ENCODE data around the gene ARHGEF3.

DNA sequence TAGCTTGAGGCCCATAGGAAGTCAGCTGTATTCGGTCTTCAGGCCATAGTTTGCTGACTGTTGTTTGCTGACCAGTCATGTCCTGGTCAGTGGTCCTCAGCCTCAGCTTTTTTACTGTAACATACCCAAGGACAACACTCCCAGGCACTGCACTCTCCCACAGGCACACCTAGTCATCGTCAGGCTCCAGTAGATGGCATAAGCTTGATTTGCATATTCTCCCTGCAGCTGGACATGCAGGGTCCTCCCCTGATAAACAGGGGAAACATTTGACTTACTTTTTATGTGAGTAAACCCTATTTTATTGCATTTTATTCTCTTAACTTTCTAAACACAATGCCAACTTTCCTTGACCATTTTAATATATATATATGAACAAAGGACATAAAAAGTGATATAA lies 22.9 kb downstream of the ARHGEF3 start:
- TF ChIP-seq, protein P1, sequence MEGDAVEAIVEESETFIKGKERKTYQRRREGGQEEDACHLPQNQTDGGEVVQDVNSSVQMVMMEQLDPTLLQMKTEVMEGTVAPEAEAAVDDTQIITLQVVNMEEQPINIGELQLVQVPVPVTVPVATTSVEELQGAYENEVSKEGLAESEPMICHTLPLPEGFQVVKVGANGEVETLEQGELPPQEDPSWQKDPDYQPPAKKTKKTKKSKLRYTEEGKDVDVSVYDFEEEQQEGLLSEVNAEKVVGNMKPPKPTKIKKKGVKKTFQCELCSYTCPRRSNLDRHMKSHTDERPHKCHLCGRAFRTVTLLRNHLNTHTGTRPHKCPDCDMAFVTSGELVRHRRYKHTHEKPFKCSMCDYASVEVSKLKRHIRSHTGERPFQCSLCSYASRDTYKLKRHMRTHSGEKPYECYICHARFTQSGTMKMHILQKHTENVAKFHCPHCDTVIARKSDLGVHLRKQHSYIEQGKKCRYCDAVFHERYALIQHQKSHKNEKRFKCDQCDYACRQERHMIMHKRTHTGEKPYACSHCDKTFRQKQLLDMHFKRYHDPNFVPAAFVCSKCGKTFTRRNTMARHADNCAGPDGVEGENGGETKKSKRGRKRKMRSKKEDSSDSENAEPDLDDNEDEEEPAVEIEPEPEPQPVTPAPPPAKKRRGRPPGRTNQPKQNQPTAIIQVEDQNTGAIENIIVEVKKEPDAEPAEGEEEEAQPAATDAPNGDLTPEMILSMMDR (IDR thresholded peaks at IDR 0.05; ENCODE audit: insufficient read depth, low read length) = no peak
- no peak for TF ChIP-seq SPI1 (IDR thresholded peaks at IDR 0.05; ENCODE audit: borderline replicate concordance, low read depth)
- no peak for TF ChIP-seq POLR2AphosphoS5 (IDR thresholded peaks at IDR 0.05; ENCODE audit: low read depth)
- TF ChIP-seq GABPA (IDR thresholded peaks at IDR 0.05; ENCODE audit: low read depth) = no peak
